ENCODE data around the gene CGB1.
"Not testable (repeated sequence)": the region's sequence is repeated elsewhere in the genome, so short reads cannot be mapped to it uniquely, and the experiment has no call there.

GRCh38 chr19:49038557-49039276 is 2.0 kb upstream of the CGB1 start:
- not testable (repeated sequence) for TF ChIP-seq CTCF (IDR thresholded peaks at IDR 0.05; ENCODE audit: low read depth, low read length, poor library complexity, severe bottlenecking); EZH2phosphoT487 (IDR thresholded peaks at IDR 0.05; ENCODE audit: borderline replicate concordance, low read length)

All from DOHH2 (cell line).